Measurements from ENCODE around the gene WDR64.
"Not testable (repeated sequence)": the region's sequence is repeated elsewhere in the genome, so short reads cannot be mapped to it uniquely, and the experiment has no call there.

Gene WDR64

GRCh38 chr1:241679404-241679803 is 27.3 kb downstream of the WDR64 start:
- no peak for DNase-seq (ENCODE audit: low read depth)
- H3K4me3 ChIP-seq (ENCODE audit: low read depth, low read length) = no peak overlapping the region
- TF ChIP-seq, protein P1, sequence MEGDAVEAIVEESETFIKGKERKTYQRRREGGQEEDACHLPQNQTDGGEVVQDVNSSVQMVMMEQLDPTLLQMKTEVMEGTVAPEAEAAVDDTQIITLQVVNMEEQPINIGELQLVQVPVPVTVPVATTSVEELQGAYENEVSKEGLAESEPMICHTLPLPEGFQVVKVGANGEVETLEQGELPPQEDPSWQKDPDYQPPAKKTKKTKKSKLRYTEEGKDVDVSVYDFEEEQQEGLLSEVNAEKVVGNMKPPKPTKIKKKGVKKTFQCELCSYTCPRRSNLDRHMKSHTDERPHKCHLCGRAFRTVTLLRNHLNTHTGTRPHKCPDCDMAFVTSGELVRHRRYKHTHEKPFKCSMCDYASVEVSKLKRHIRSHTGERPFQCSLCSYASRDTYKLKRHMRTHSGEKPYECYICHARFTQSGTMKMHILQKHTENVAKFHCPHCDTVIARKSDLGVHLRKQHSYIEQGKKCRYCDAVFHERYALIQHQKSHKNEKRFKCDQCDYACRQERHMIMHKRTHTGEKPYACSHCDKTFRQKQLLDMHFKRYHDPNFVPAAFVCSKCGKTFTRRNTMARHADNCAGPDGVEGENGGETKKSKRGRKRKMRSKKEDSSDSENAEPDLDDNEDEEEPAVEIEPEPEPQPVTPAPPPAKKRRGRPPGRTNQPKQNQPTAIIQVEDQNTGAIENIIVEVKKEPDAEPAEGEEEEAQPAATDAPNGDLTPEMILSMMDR (IDR thresholded peaks at IDR 0.05; ENCODE audit: low read depth, low read length, missing control alignments) = no peak
- in situ Hi-C loops (cut with HindIII; ENCODE audit: low sequenced_read_pairs) = no loop called here

GRCh38 chr1:241679961-241680360 is 27.9 kb downstream of the WDR64 start:
- no peak for DNase-seq (ENCODE audit: low read depth)
- no peak overlapping the region for H3K4me3 ChIP-seq (ENCODE audit: low read depth, low read length)
- TF ChIP-seq, protein P1 (IDR thresholded peaks at IDR 0.05; ENCODE audit: low read depth, low read length, missing control alignments) = no peak
- in situ Hi-C loops (cut with HindIII; ENCODE audit: low sequenced_read_pairs) = loop anchor here (5.0 kb wide), 1 partner anchor 33 kb away; no protein-coding TSS in a partner anchor

- not testable (repeated sequence) for DNase-seq (ENCODE audit: low read depth); H3K4me3 ChIP-seq (ENCODE audit: low read depth, low read length)
- in situ Hi-C loops (cut with HindIII; ENCODE audit: low sequenced_read_pairs) = loop anchor here (5.0 kb wide), 1 partner anchor 35 kb away; no protein-coding TSS in a partner anchor
These were observed 29.9 kb downstream of the WDR64 start for GRCh38 chr1:241681861-241682448.

DNA sequence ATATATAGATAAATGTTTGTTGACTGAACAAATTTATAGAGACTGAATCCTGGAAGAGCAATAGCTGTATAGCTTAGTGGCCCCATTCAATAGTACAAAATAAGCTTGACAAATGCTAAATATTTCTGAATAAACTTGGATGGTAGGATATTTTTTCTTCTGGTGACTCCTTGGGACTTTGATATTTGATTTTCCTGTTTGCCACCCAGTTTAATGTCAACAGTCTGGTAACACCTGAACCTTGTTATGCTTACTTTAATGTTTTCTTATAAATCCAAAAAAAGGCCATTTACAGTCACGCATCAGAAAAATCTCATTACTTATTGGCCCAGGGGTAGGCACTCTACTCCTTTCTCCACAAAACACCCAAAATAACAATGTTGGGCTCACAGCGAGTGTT is 30.8 kb downstream of the WDR64 start:
- DNase-seq (ENCODE audit: low read depth) = no peak
- H3K4me3 ChIP-seq (ENCODE audit: low read depth, low read length) = no peak overlapping the region
- TF ChIP-seq, protein P1 (IDR thresholded peaks at IDR 0.05; ENCODE audit: low read depth, low read length, missing control alignments) = no peak
- in situ Hi-C loops (cut with HindIII; ENCODE audit: low sequenced_read_pairs) = loop anchor here (5.0 kb wide), 1 partner anchor 36 kb away; no protein-coding TSS in a partner anchor

DNA sequence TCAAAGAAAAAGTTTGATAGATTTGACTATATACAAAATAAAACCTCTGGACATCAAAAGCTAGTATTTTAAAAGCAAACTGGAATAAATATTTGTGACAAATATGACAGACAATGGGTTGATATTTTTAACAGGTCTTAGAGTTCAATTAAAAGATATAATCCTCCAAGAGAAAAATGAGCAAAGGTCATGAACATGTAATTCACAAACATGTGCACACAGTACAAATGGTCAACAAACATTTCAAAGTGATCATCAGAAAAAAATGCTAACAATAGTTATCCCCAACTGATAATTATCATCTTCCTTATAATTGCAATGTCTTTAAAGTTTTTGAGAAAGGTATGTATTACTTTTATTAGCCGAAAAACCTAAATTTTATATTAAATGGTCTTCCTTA is 32.0 kb downstream of the WDR64 start:
- in situ Hi-C loops (cut with HindIII; ENCODE audit: low sequenced_read_pairs) = loop anchor here (5.0 kb wide), 1 partner anchor 37 kb away; no protein-coding TSS in a partner anchor
- no peak for DNase-seq (ENCODE audit: low read depth)
- TF ChIP-seq, protein P1 (IDR thresholded peaks at IDR 0.05; ENCODE audit: low read depth, low read length, missing control alignments) = no peak
- no peak overlapping the region for H3K4me3 ChIP-seq (ENCODE audit: low read depth, low read length)

DNA sequence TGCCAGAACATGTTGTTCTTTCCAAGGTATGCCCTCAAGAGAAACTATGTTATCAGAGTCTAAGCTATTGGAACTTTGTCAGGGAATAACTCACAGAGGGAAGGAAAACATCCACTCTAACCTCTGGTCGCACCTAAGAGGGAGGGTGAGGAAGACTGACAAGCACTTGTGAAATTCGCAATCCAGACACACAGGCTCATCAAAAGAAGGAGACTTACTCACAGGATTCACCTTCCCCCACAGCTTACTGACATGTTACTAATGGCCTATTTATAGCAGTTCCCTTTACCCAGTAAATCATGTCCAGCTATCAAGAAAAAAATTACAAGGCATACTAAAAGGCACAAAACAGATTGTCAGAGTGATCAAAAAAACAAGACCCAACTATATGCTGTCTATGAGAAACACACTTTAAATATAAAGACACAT is 36.9 kb downstream of the WDR64 start:
- TF ChIP-seq, protein P1 (IDR thresholded peaks at IDR 0.05; ENCODE audit: low read depth, low read length, missing control alignments) = no peak
- in situ Hi-C loops (cut with HindIII; ENCODE audit: low sequenced_read_pairs) = no loop called here
- no peak overlapping the region for H3K4me3 ChIP-seq (ENCODE audit: low read depth, low read length)
- no peak for DNase-seq (ENCODE audit: low read depth)
